Hepatocyte (in vitro differentiated cells): ENCODE data around the gene AMZ2. TPM values are rescaled to one million over a fixed set of nuclear protein-coding genes. Genes with fewer than 3 reads are reported as not detected.

ENCODE experiments used
- DNase-seq: peaks from one replicate; pipeline ENCODE4 v3.0.0-alpha.2; 2016; ENCODE audit warnings: low spot score
- H2AFZ ChIP-seq: fragments of 200-600 bp; sonication (generic); 2 replicates; pipeline ENCODE4 v1.6.0; 2016; ENCODE audit warnings: antibody characterized with exemption, mild to moderate bottlenecking
- H3K27ac ChIP-seq: fragments of 200-600 bp; sonication (generic); 2 replicates; pipeline ENCODE4 v1.5.1; 2016; ENCODE audit warnings: mild to moderate bottlenecking
- H3K27me3 ChIP-seq: fragments of 200-600 bp; sonication (generic); 2 replicates; pipeline ENCODE4 v1.6.1; 2016
- H3K36me3 ChIP-seq: fragments of 200-600 bp; sonication (generic); replicated peaks from 2 replicates; pipeline ENCODE4 v1.5.1; 2016; ENCODE audit warnings: low read depth; ENCODE audit not compliant: insufficient read depth
- H3K4me1 ChIP-seq: fragments of 200-600 bp; sonication (generic); 2 replicates; pipeline ENCODE4 v1.5.1; 2016; ENCODE audit warnings: mild to moderate bottlenecking, moderate library complexity; ENCODE audit not compliant: insufficient read depth
- H3K4me2 ChIP-seq: fragments of 200-600 bp; sonication (generic); 2 replicates; pipeline ENCODE4 v1.6.0; 2016
- H3K4me3 ChIP-seq: fragments of 200-600 bp; sonication (generic); 2 replicates; pipeline ENCODE4 v1.5.1; 2016; ENCODE audit warnings: mild to moderate bottlenecking
- H3K79me2 ChIP-seq: fragments of 200-600 bp; sonication (generic); 2 replicates; pipeline ENCODE4 v1.6.0; 2017; ENCODE audit warnings: mild to moderate bottlenecking
- H3K9me2 ChIP-seq: fragments of 200-600 bp; sonication (generic); replicated peaks from 2 replicates; pipeline ENCODE4 v1.6.0; 2017; ENCODE audit warnings: mild to moderate bottlenecking; ENCODE audit not compliant: insufficient read depth
- H3K9me3 ChIP-seq: fragments of 200-600 bp; sonication (generic); 2 replicates; pipeline ENCODE4 v1.5.1; 2016; ENCODE audit warnings: low read depth, mild to moderate bottlenecking
- H4K20me1 ChIP-seq: fragments of 200-600 bp; sonication (generic); 2 replicates; pipeline ENCODE4 v1.6.0; 2016; ENCODE audit warnings: mild to moderate bottlenecking; ENCODE audit not compliant: insufficient read depth, poor library complexity, severe bottlenecking
- EZH2 ChIP-seq: fragments of 200-600 bp; sonication (generic); IDR thresholded peaks from 2 replicates; pipeline ENCODE4 v1.6.1; 2016; ENCODE audit warnings: antibody characterized with exemption, mild to moderate bottlenecking, borderline replicate concordance
- EZH2phosphoT487 ChIP-seq: fragments of 200-600 bp; sonication (generic); IDR thresholded peaks from one replicate; pipeline ENCODE4 v1.6.1; 2018; ENCODE audit warnings: antibody characterized with exemption, mild to moderate bottlenecking, low read depth, moderate library complexity; ENCODE audit not compliant: unreplicated experiment, severe bottlenecking
- WGBS: methylation state at CpG from one replicate; pipeline ENCODE4 v1.1.6; 2016; ENCODE audit warnings: low lambda C conversion rate; ENCODE audit errors: missing lambda C conversion rate; 5-methylcytosine and 5-hydroxymethylcytosine counted together
- polyA plus RNA-seq: library from polyadenylated mRNA; unstranded; fragments of >200 nt; fragmentation: Nextera tagmentation; extraction: Ambion mirVana; gene quantifications from 2 replicates; pipeline ENCODE4 v1.2.1, GENCODE V29; 2016
- total RNA-seq: library from RNA; depleted of rRNA; stranded (reverse); fragments of >200 nt; gene quantifications from 2 replicates; pipeline ENCODE4 v1.2.3, GENCODE V29; 2014
- TF ChIP-seq, protein P1 (sequence below): fragments of 200-600 bp; sonication (generic); IDR thresholded peaks from 2 replicates; pipeline ENCODE4 v1.5.1; 2016; ENCODE audit warnings: antibody characterized with exemption, mild to moderate bottlenecking; ENCODE audit not compliant: poor library complexity

AMZ2 gene
- total and polyA plus RNA-seq, 2 experiments from 2014 or later = 51.6 to 58.8 TPM

DNA sequence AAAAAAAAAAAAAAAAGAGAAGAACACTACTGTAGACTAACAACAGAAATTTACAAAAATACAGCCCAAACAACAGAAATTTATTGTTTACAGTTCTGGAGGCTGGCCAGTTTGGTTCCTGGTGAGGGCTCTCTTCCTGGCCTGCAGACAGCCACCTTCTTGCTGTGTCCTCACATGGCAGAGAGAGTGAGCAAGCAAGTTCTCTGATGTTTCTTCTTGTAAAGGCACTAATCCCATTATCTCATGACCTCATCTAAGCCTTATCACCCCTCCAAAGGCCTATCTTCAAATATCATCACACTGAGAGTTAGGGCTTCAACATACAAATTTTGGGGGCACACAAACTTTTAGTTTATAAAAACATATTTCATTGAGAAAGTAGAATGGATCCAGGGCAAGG, 50.8 kb downstream of the AMZ2 start:
- H3K36me3 ChIP-seq = no peaks in the 10 kb centered on the region

DNA sequence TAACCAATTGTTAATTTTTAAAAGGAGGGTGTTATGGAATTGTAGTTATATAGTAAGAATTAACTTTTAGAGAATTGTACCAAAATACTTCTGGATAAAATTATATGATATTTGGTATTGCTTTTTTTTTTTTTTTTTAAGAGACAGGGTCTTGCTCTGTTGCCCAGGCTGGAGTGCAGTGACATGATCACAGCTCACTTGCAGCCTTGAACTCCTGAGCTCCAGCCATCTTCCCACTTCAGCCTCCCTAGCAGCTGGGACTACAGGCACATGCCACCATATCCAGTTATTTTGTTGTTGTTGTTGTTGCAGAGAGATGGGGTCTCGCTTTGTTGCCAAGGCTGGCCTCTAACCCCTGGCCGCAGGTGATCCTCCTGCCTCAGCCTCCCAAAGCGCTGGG, 52.0 kb downstream of the AMZ2 start:
- DNase-seq = no peak
- Histone ChIP-seq H3K4me2 (no peak overlapping the region), H3K27ac (no peak overlapping the region), H3K9me2 (no peaks in the 10 kb centered on the region), H3K79me2 (no peaks in the 10 kb centered on the region), H3K36me3 (no peaks in the 10 kb centered on the region), H3K4me1 (no peaks in the 10 kb centered on the region), H4K20me1 (no peaks in the 10 kb centered on the region), H3K9me3 (no peaks in the 10 kb centered on the region), H3K4me3 (no peak overlapping the region), H3K27me3 (peaks cover 13% of the 10 kb centered on the region), H2AFZ (no peak overlapping the region)
- 91% methylated on average over 3 of the region's 3 CpGs for WGBS
- TF ChIP-seq, protein P1, sequence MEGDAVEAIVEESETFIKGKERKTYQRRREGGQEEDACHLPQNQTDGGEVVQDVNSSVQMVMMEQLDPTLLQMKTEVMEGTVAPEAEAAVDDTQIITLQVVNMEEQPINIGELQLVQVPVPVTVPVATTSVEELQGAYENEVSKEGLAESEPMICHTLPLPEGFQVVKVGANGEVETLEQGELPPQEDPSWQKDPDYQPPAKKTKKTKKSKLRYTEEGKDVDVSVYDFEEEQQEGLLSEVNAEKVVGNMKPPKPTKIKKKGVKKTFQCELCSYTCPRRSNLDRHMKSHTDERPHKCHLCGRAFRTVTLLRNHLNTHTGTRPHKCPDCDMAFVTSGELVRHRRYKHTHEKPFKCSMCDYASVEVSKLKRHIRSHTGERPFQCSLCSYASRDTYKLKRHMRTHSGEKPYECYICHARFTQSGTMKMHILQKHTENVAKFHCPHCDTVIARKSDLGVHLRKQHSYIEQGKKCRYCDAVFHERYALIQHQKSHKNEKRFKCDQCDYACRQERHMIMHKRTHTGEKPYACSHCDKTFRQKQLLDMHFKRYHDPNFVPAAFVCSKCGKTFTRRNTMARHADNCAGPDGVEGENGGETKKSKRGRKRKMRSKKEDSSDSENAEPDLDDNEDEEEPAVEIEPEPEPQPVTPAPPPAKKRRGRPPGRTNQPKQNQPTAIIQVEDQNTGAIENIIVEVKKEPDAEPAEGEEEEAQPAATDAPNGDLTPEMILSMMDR = no peak
- no peak for TF ChIP-seq EZH2phosphoT487
- TF ChIP-seq EZH2 = no peak

More for the DNA sequence above, 50.8 kb downstream of the AMZ2 start:
- TF ChIP-seq EZH2 (no peak), EZH2phosphoT487 (no peak)
- TF ChIP-seq, protein P1 = no peak
- Histone ChIP-seq H2AFZ (no peak overlapping the region), H3K4me2 (no peak overlapping the region), H4K20me1 (no peaks in the 10 kb centered on the region), H3K4me3 (no peak overlapping the region), H3K79me2 (no peaks in the 10 kb centered on the region), H3K27me3 (peaks cover 25% of the 10 kb centered on the region), H3K9me3 (no peaks in the 10 kb centered on the region), H3K4me1 (no peaks in the 10 kb centered on the region), H3K9me2 (no peaks in the 10 kb centered on the region), H3K27ac (no peak overlapping the region)
- no peak for DNase-seq

DNA sequence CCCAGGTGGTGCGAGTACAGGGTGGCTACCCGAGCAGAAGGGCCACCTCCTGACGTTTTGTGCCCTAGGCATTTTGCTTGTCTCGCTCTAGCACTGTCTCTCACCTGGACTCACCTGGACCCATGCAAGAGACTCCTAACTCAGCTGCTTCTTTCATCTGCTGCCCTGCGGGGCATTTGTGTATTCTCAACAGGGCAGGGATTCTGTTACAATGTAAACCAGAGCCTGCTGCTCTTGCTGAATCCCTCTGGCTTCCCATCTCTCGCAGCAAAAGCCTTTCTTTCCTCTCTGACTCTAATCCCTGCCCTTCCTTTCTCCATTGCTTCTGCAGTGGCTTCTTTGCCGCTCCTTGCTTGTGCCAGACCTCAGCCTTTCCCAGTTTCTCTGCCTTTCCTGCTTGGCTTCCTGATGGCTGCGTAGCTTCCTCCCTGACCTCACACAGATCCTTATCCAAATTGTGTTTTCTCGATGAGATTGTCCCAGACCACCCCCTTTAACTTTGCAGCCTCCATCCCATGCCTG, 53.7 kb downstream of the AMZ2 start:
- H3K79me2 ChIP-seq = no peaks in the 10 kb centered on the region
- TF ChIP-seq EZH2 = no peak
- TF ChIP-seq EZH2phosphoT487 = no peak
- TF ChIP-seq, protein P1 = no peak
- H4K20me1 ChIP-seq = no peaks in the 10 kb centered on the region
- peaks cover 3% of the 10 kb centered on the region for H3K27me3 ChIP-seq
- H2AFZ ChIP-seq = no peak overlapping the region
- no peaks in the 10 kb centered on the region for H3K9me3 ChIP-seq
- 35% methylated on average over 9 of the region's 9 CpGs for WGBS
- no peaks in the 10 kb centered on the region for H3K9me2 ChIP-seq
- no peak for DNase-seq
- H3K4me3 ChIP-seq = no peak overlapping the region
- H3K27ac ChIP-seq = no peak overlapping the region
- H3K4me2 ChIP-seq = no peak overlapping the region
- H3K4me1 ChIP-seq = no peaks in the 10 kb centered on the region
- H3K36me3 ChIP-seq = no peaks in the 10 kb centered on the region
